MM.1S (cell line): Measurements from ENCODE around the gene ADARB2.

Experiments used
- DNase-seq: peaks from one replicate; pipeline ENCODE4 v3.0.0-alpha.2; 2015
- H2AFZ ChIP-seq: fragments of 300-600 bp; sonication (generic); 2 replicates; pipeline ENCODE4 v1.6.0; 2016; ENCODE audit warnings: antibody characterized with exemption, low read length
- H3F3A ChIP-seq: fragments of 300-600 bp; sonication (generic); 2 replicates; pipeline ENCODE4 v1.6.1; 2016; ENCODE audit warnings: mild to moderate bottlenecking, antibody characterized with exemption, low read length, moderate library complexity, mixed read lengths; ENCODE audit not compliant: insufficient read depth
- H3K27ac ChIP-seq: fragments of 300-600 bp; sonication (generic); 2 replicates; pipeline ENCODE4 v1.5.1; 2016; ENCODE audit warnings: mild to moderate bottlenecking, low read length
- H3K27me3 ChIP-seq: fragments of 300-600 bp; sonication (generic); replicated peaks from 2 replicates; pipeline ENCODE4 v1.6.0; 2016; ENCODE audit warnings: low read length; ENCODE audit not compliant: insufficient read depth
- H3K36me3 ChIP-seq: fragments of 300-600 bp; sonication (generic); replicated peaks from 2 replicates; pipeline ENCODE4 v1.6.1; 2016; ENCODE audit warnings: mild to moderate bottlenecking, low read length, mixed read lengths; ENCODE audit not compliant: insufficient read depth
- H3K4me1 ChIP-seq: fragments of 300-600 bp; sonication (generic); 2 replicates; pipeline ENCODE4 v1.6.1; 2016; ENCODE audit warnings: low read length, mixed read lengths
- H3K4me2 ChIP-seq: fragments of 300-600 bp; sonication (generic); 2 replicates; pipeline ENCODE4 v1.6.0; 2016; ENCODE audit warnings: low read depth, low read length
- H3K4me3 ChIP-seq: fragments of 300-600 bp; sonication (generic); 2 replicates; pipeline ENCODE4 v1.5.1; 2016; ENCODE audit warnings: low read length, mixed read lengths
- H3K79me2 ChIP-seq: fragments of 300-600 bp; sonication (generic); 2 replicates; pipeline ENCODE4 v1.6.1; 2016; ENCODE audit warnings: mixed run types, low read length, mixed read lengths
- H3K9ac ChIP-seq: fragments of 300-600 bp; sonication (generic); 2 replicates; pipeline ENCODE4 v1.6.1; 2016; ENCODE audit warnings: low read length, mixed read lengths
- H3K9me2 ChIP-seq: fragments of 300-600 bp; sonication (generic); replicated peaks from 2 replicates; pipeline ENCODE4 v1.6.1; 2016; ENCODE audit warnings: mild to moderate bottlenecking, low read length, mixed read lengths; ENCODE audit not compliant: insufficient read depth
- H3K9me3 ChIP-seq: fragments of 300-600 bp; sonication (generic); replicated peaks from 2 replicates; pipeline ENCODE4 v1.6.1; 2016; ENCODE audit warnings: mild to moderate bottlenecking, low read length, mixed read lengths; ENCODE audit not compliant: insufficient read depth
- H4K20me1 ChIP-seq: fragments of 300-600 bp; sonication (generic); 2 replicates; pipeline ENCODE4 v1.6.1; 2016; ENCODE audit warnings: mild to moderate bottlenecking, low read length, moderate library complexity, mixed read lengths; ENCODE audit not compliant: insufficient read depth
- EZH2 ChIP-seq: fragments of 300-600 bp; sonication (generic); optimal IDR thresholded peaks from 2 replicates; pipeline ENCODE3; 2017; ENCODE audit warnings: low read depth, mild to moderate bottlenecking, antibody characterized with exemption, low read length, mixed read lengths
- EZH2phosphoT487 ChIP-seq: fragments of 300-600 bp; sonication (generic); IDR thresholded peaks from 2 replicates; pipeline ENCODE4 v1.6.1; 2018; ENCODE audit warnings: antibody characterized with exemption, low read length
- TF ChIP-seq, protein P1 (sequence below): fragments of 300-600 bp; sonication (generic); IDR thresholded peaks from 2 replicates; pipeline ENCODE4 v1.5.1; 2016; ENCODE audit warnings: antibody characterized with exemption, low read length, mixed read lengths

ADARB2 gene

DNA sequence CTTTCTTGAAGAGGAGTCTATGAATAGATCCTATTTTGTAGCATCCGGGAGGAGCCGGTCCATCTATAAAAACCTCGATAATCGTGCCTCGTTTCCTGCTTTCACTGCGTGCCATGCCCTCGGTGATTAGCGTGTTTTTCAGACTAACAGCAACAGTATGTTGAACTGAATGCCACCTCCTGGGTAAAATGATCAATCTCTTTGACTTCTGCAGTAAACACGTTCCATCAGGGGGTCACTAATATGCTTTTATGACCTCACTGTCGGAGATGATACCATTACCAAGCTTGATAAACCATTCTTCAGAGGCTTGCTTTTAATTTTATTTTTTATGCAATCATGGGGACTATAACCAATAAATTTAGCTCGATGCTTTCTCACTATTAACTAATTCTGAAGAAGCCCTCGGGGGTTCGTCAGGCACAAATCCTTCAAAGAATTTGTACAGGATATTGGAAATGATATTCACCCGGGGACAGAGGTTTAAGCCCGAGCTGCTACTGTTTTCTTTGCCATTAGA is 228.3 kb downstream of the ADARB2 start:
- TF ChIP-seq, protein P1, sequence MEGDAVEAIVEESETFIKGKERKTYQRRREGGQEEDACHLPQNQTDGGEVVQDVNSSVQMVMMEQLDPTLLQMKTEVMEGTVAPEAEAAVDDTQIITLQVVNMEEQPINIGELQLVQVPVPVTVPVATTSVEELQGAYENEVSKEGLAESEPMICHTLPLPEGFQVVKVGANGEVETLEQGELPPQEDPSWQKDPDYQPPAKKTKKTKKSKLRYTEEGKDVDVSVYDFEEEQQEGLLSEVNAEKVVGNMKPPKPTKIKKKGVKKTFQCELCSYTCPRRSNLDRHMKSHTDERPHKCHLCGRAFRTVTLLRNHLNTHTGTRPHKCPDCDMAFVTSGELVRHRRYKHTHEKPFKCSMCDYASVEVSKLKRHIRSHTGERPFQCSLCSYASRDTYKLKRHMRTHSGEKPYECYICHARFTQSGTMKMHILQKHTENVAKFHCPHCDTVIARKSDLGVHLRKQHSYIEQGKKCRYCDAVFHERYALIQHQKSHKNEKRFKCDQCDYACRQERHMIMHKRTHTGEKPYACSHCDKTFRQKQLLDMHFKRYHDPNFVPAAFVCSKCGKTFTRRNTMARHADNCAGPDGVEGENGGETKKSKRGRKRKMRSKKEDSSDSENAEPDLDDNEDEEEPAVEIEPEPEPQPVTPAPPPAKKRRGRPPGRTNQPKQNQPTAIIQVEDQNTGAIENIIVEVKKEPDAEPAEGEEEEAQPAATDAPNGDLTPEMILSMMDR: no peak
- TF ChIP-seq EZH2phosphoT487 (no peak), EZH2 (no peak)
- Histone ChIP-seq H3K9ac (no peak overlapping the region), H3K27ac (no peak overlapping the region), H3K9me3 (no peaks in the 10 kb centered on the region), H3K36me3 (no peaks in the 10 kb centered on the region), H3F3A (no peaks in the 10 kb centered on the region), H2AFZ (no peak overlapping the region), H4K20me1 (no peaks in the 10 kb centered on the region), H3K4me1 (no peaks in the 10 kb centered on the region), H3K4me3 (no peak overlapping the region), H3K27me3 (no peaks in the 10 kb centered on the region), H3K9me2 (no peaks in the 10 kb centered on the region), H3K4me2 (no peak overlapping the region), H3K79me2 (no peaks in the 10 kb centered on the region)
- no peak for DNase-seq

DNA sequence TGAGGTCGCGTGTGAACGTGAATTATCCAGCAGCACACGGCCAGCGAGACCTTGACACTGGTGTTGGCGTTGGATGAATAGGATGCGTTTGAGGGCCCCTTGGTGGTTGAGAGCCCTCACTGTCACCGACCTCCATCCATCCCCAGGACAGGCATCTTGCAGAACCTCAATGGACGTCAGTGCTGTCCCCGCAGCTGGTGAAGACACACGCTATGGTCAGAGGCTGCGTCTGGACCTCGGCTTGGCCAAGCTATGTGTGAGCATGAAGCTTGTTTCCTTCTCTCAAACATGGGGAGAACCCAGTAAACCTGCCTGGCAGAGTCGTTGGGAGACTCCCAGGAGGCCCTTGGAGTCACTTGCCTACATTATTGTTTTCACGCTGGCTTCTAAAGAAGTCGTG is 229.2 kb downstream of the ADARB2 start:
- DNase-seq: no peak
- Histone ChIP-seq H3K9me2 (no peaks in the 10 kb centered on the region), H3K27ac (no peak overlapping the region), H3K36me3 (no peaks in the 10 kb centered on the region), H3K4me2 (no peak overlapping the region), H3F3A (no peaks in the 10 kb centered on the region), H3K79me2 (no peaks in the 10 kb centered on the region), H2AFZ (no peak overlapping the region), H3K4me1 (no peaks in the 10 kb centered on the region), H3K4me3 (no peak overlapping the region), H3K27me3 (no peaks in the 10 kb centered on the region), H4K20me1 (no peaks in the 10 kb centered on the region), H3K9ac (no peak overlapping the region), H3K9me3 (no peaks in the 10 kb centered on the region)
- TF ChIP-seq EZH2phosphoT487 (no peak), EZH2 (no peak)
- TF ChIP-seq, protein P1: no peak

DNA sequence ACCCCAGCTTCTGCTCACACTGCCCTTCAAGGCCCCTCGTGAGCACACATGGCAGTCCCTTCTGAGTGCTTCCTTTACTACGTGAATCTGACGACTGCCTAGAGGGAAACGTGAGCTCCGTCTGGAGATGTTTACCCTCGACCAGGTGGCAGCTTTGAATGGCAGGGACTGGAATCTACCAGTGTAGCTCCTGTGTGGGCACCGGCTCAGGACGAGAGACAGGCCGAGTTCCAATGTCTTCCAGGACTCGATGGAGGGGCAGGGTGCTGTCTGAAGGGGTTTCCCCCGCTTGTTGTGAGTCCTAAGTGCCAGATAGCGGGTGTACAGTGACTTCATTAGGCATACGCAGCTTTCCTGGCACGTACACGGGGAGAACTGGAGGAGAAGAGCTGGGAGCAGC is 229.9 kb downstream of the ADARB2 start:
- TF ChIP-seq, protein P1: no peak
- TF ChIP-seq EZH2 (no peak), EZH2phosphoT487 (no peak)
- Histone ChIP-seq H3K36me3 (no peaks in the 10 kb centered on the region), H3K4me1 (no peaks in the 10 kb centered on the region), H3K9me3 (no peaks in the 10 kb centered on the region), H3F3A (no peaks in the 10 kb centered on the region), H3K9ac (no peak overlapping the region), H3K79me2 (no peaks in the 10 kb centered on the region), H3K27ac (no peak overlapping the region), H3K9me2 (no peaks in the 10 kb centered on the region), H2AFZ (no peak overlapping the region), H3K4me3 (no peak overlapping the region), H3K4me2 (no peak overlapping the region), H3K27me3 (no peaks in the 10 kb centered on the region), H4K20me1 (no peaks in the 10 kb centered on the region)
- no peak for DNase-seq
